ENCODE data around the gene CACNB3. TPM values are rescaled to one million over a fixed set of nuclear protein-coding genes. Genes with fewer than 3 reads are reported as not detected.

Gene CACNB3
- polyA plus RNA-seq, 3 donors, result 0.84 to 6.3 (median 1.5) TPM

DNA sequence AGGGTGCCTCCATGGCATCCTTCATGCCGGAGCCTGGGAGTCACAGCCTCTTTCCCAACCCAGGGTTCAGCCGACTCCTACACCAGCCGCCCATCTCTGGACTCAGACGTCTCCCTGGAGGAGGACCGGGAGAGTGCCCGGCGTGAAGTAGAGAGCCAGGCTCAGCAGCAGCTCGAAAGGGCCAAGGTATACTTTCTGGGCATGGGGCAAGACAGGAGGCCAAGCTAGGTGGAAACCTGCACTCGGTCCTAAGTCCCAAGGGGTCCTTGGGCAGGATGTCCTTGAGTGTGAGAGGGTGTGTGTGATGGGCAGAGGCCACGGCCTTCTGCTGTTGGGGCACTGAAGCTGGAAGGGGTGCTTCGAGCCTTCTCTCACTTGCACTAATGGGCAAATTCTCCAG is 5.0 kb downstream of the CACNB3 start:
- Histone ChIP-seq H3K4me3 (replicated peaks in 1 of 3; ENCODE audit: low read depth in 2 of 3, low read length in 3 of 3) (no peak overlapping the region), H4K20me1 (ENCODE audit: insufficient read depth, low read length) (peaks cover 7% of the 10 kb centered on the region), H3K36me3 (replicated peaks in 1 of 2; ENCODE audit: control insufficient read depth in 1 of 2, insufficient read depth in 2 of 2, low read length in 2 of 2) (peaks cover 2 to 6% of the 10 kb centered on the region in 2 donors), H3K79me2 (ENCODE audit: insufficient read depth, low read length) (no peaks in the 10 kb centered on the region), H3K27ac (ENCODE audit: low read depth in 1 of 2, low read length in 2 of 2) (no peak overlapping the region), H3K9me3 (replicated peaks in 1 of 2; ENCODE audit: control insufficient read depth in 1 of 2, insufficient read depth in 1 of 2, low read length in 2 of 2) (no peaks in the 10 kb centered on the region), H3K9ac (ENCODE audit: insufficient read depth, low read length, poor library complexity, severe bottlenecking) (no peak overlapping the region), H3K27me3 (ENCODE audit: control insufficient read depth in 2 of 2, insufficient read depth in 2 of 2, low read length in 2 of 2) (peaks cover 6 to 21% of the 10 kb centered on the region in 2 donors), H2AFZ (ENCODE audit: insufficient read depth, low read depth, low read length, poor library complexity, severe bottlenecking) (no peak overlapping the region), H3K4me2 (replicated peaks; ENCODE audit: extremely low read depth, low read length, poor library complexity, severe bottlenecking) (no peak overlapping the region), H3K4me1 (ENCODE audit: control insufficient read depth in 1 of 2, insufficient read depth in 2 of 2, low read length in 2 of 2) (peaks cover 0 to 6% of the 10 kb centered on the region in 2 donors)
- Mint-ChIP-seq H3K36me3 (peaks cover under 1 to 3% of the 10 kb centered on the region in 2 donors), H3K27me3 (ENCODE audit: low read depth in 3 of 3) (peaks cover 17 to 25% (median 24%) of the 10 kb centered on the region in 3 donors), H3K9me3 (no peaks in the 10 kb centered on the region), H3K4me3 (no peak overlapping the region), H3K27ac (no peak overlapping the region), H3K4me1 (peaks cover 5% of the 10 kb centered on the region)
- DNase-seq, result peak in 1 of 3 donors; percentile 2
- TF ChIP-seq, protein P1, sequence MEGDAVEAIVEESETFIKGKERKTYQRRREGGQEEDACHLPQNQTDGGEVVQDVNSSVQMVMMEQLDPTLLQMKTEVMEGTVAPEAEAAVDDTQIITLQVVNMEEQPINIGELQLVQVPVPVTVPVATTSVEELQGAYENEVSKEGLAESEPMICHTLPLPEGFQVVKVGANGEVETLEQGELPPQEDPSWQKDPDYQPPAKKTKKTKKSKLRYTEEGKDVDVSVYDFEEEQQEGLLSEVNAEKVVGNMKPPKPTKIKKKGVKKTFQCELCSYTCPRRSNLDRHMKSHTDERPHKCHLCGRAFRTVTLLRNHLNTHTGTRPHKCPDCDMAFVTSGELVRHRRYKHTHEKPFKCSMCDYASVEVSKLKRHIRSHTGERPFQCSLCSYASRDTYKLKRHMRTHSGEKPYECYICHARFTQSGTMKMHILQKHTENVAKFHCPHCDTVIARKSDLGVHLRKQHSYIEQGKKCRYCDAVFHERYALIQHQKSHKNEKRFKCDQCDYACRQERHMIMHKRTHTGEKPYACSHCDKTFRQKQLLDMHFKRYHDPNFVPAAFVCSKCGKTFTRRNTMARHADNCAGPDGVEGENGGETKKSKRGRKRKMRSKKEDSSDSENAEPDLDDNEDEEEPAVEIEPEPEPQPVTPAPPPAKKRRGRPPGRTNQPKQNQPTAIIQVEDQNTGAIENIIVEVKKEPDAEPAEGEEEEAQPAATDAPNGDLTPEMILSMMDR (IDR thresholded peaks at IDR 0.05), result no peak
- intact Hi-C loops (cut with micrococcal nuclease), result no loop called here
- WGBS (ENCODE audit: insufficient coverage), result 97% methylated on average over 8 of the region's 11 CpGs

DNA sequence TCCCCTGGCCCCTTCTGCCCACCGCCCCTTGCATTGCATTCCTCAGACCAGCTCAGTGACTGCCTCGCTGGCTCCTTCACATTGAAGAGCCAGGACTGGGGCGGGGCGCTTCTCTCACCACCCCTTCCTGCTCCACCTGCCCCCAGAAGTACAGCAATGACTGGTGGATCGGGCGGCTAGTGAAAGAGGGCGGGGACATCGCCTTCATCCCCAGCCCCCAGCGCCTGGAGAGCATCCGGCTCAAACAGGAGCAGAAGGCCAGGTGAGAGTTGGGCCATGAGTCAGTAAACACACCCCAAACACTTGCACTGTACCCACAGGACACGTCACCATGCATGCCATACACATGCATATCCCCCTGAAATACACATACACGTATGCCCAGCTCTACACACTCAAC is 5.8 kb downstream of the CACNB3 start:
- Histone ChIP-seq H4K20me1 (ENCODE audit: insufficient read depth, low read length) (peaks cover 15% of the 10 kb centered on the region), H3K27ac (ENCODE audit: low read depth in 1 of 2, low read length in 2 of 2) (no peak overlapping the region), H3K36me3 (replicated peaks in 1 of 2; ENCODE audit: control insufficient read depth in 1 of 2, insufficient read depth in 2 of 2, low read length in 2 of 2) (peaks cover 8 to 14% of the 10 kb centered on the region in 2 donors), H3K4me3 (replicated peaks in 1 of 3; ENCODE audit: low read depth in 2 of 3, low read length in 3 of 3) (no peak overlapping the region), H2AFZ (ENCODE audit: insufficient read depth, low read depth, low read length, poor library complexity, severe bottlenecking) (no peak overlapping the region), H3K79me2 (ENCODE audit: insufficient read depth, low read length) (no peaks in the 10 kb centered on the region), H3K9ac (ENCODE audit: insufficient read depth, low read length, poor library complexity, severe bottlenecking) (no peak overlapping the region), H3K4me2 (replicated peaks; ENCODE audit: extremely low read depth, low read length, poor library complexity, severe bottlenecking) (no peak overlapping the region), H3K27me3 (ENCODE audit: control insufficient read depth in 2 of 2, insufficient read depth in 2 of 2, low read length in 2 of 2) (peaks cover 2 to 17% of the 10 kb centered on the region in 2 donors), H3K9me3 (replicated peaks in 1 of 2; ENCODE audit: control insufficient read depth in 1 of 2, insufficient read depth in 1 of 2, low read length in 2 of 2) (no peaks in the 10 kb centered on the region), H3K4me1 (ENCODE audit: control insufficient read depth in 1 of 2, insufficient read depth in 2 of 2, low read length in 2 of 2) (peaks cover 0 to under 1% of the 10 kb centered on the region in 2 donors)
- H3K9me3 Mint-ChIP-seq, result no peaks in the 10 kb centered on the region
- H3K36me3 Mint-ChIP-seq, result peaks cover 9 to 11% of the 10 kb centered on the region in 2 donors
- intact Hi-C loops (cut with micrococcal nuclease), result no loop called here
- H3K4me3 Mint-ChIP-seq, result no peak overlapping the region
- 94% methylated on average over 11 of the region's 12 CpGs for WGBS (ENCODE audit: insufficient coverage)
- H3K4me1 Mint-ChIP-seq, result peaks cover 2% of the 10 kb centered on the region
- TF ChIP-seq, protein P1 (IDR thresholded peaks at IDR 0.05), result no peak
- peaks cover 12 to 20% (median 19%) of the 10 kb centered on the region in 3 donors for H3K27me3 Mint-ChIP-seq (ENCODE audit: low read depth in 3 of 3)
- H3K27ac Mint-ChIP-seq, result no peak overlapping the region
- DNase-seq, result no peak

Data from CD14-positive monocyte (primary cell).